ENCODE results near the gene ADH6. TPM values are rescaled to one million over a fixed set of nuclear protein-coding genes. Genes with fewer than 3 reads are reported as not detected.
"Not testable (repeated sequence)": the region's sequence is repeated elsewhere in the genome, so short reads cannot be mapped to it uniquely, and the experiment has no call there.

Gene ADH6
- total RNA-seq, 1 donor from 2014 or later: not detected

DNA sequence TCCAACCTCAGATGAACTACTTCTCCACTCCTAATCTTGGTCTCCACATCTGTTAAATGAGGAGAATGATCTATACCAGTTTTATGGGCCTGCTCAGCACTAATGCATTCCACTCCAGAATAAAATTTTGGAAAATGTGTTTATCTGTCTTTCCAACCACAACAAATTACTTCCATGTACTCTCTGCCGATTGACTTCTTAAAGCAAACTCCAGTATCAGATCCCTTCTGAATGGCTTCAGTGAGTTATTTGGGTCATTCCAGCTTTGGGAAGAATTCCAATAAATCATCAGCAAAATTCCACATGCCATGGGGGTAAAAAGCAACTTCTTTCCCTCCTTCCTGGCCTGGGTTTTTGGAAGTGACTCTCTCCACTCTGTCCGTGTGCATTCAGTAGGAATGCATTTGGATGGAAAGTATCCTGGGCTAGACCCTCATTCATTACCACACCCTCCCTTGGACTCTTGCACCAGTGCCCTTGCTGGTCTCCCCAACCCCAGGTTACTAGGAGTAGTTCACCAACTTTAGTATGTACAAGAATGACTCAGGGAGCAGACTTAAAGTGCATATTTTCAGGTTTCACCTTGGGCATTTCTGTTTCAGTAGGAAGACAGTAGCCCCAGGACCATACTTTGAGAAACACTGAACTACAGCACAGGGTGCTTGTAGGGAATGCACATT, 15.4 kb upstream of the ADH6 start:
- Mint-ChIP-seq H3K27ac (ENCODE audit: unreplicated experiment) (no peak overlapping the region), H3K9me3 (ENCODE audit: low read depth) (peaks cover 26% of the 10 kb centered on the region), H3K4me3 (ENCODE audit: unreplicated experiment) (no peak overlapping the region), H3K36me3 (ENCODE audit: low read depth) (peaks cover 5% of the 10 kb centered on the region), H3K27me3 (ENCODE audit: low read depth) (no peaks in the 10 kb centered on the region), H3K4me1 (ENCODE audit: low read depth) (no peaks in the 10 kb centered on the region)
- TF ChIP-seq, protein P1, sequence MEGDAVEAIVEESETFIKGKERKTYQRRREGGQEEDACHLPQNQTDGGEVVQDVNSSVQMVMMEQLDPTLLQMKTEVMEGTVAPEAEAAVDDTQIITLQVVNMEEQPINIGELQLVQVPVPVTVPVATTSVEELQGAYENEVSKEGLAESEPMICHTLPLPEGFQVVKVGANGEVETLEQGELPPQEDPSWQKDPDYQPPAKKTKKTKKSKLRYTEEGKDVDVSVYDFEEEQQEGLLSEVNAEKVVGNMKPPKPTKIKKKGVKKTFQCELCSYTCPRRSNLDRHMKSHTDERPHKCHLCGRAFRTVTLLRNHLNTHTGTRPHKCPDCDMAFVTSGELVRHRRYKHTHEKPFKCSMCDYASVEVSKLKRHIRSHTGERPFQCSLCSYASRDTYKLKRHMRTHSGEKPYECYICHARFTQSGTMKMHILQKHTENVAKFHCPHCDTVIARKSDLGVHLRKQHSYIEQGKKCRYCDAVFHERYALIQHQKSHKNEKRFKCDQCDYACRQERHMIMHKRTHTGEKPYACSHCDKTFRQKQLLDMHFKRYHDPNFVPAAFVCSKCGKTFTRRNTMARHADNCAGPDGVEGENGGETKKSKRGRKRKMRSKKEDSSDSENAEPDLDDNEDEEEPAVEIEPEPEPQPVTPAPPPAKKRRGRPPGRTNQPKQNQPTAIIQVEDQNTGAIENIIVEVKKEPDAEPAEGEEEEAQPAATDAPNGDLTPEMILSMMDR (IDR thresholded peaks at IDR 0.05): no peak
- no peak for DNase-seq (ENCODE audit: low spot score)

DNA sequence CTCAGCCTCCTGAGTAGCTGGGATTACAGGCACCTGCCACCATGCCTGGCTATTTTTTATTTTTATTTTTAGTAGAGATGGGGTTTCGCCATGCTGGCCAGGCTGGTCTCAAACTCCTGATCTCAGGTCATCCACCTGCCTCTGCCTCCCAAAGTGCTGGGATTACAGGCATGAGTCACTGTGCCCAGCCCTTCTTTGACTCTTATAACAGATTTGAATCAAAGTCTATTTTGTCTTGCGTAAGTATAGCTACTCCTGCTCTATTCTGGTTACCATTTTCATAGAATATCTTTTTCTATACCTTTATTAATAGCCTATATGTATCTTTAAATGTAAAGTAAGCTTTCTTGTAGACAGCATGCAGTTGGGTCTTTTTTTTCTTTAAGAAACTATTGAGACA, 14.4 kb upstream of the ADH6 start:
- not testable (repeated sequence) for DNase-seq (ENCODE audit: low spot score)

DNA sequence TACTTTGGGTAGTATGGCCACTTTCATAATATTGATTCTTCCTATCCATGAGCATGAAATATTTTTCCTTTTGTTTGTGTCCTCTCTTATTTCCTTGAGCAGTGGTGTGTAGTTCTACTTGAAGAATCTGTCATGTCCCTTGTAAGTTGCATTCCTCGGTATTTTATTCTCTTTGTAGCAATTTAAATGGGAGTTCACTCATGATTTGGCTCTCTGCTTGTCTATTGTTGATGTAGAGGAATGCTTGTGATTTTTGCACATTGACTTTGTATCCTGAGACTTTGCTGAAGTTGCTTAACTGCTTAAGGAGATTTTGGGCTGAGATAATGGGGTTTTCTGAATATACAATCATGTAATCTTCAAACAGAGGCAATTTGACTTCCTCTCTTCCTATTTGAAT, 9.7 kb upstream of the ADH6 start:
- H3K9me3 Mint-ChIP-seq (ENCODE audit: low read depth): peaks cover 23% of the 10 kb centered on the region
- not testable (repeated sequence) for H3K36me3 Mint-ChIP-seq (ENCODE audit: low read depth); H3K27me3 Mint-ChIP-seq (ENCODE audit: low read depth); H3K4me1 Mint-ChIP-seq (ENCODE audit: low read depth); H3K27ac Mint-ChIP-seq (ENCODE audit: unreplicated experiment); DNase-seq (ENCODE audit: low spot score); H3K4me3 Mint-ChIP-seq (ENCODE audit: unreplicated experiment)

More for the DNA sequence above, 14.4 kb upstream of the ADH6 start:
- not testable (repeated sequence) for H3K4me1 Mint-ChIP-seq (ENCODE audit: low read depth); H3K36me3 Mint-ChIP-seq (ENCODE audit: low read depth); H3K27me3 Mint-ChIP-seq (ENCODE audit: low read depth); H3K27ac Mint-ChIP-seq (ENCODE audit: unreplicated experiment); H3K4me3 Mint-ChIP-seq (ENCODE audit: unreplicated experiment)
- peaks cover 30% of the 10 kb centered on the region for H3K9me3 Mint-ChIP-seq (ENCODE audit: low read depth)

DNA sequence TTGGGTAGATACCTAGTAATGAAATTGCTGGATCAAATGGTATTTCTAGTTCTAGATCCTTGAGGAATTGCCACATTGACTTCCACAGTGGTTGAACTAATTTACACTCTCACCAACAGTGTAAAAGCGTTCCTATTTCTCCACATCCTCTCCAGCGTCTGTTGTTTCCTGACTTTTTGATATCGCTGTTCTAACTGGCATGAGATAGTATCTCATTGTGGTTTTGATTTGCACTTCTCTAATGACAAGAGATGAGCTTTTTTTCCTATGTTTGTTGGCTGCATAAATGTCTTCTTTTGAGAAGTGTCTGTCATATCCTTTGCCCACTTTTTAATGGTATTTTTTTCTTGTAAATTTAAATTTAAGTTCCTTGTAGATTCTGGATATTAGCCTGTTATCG, 8.6 kb upstream of the ADH6 start:
- H3K4me1 Mint-ChIP-seq (ENCODE audit: low read depth); H3K27me3 Mint-ChIP-seq (ENCODE audit: low read depth); H3K4me3 Mint-ChIP-seq (ENCODE audit: unreplicated experiment); H3K36me3 Mint-ChIP-seq (ENCODE audit: low read depth); H3K27ac Mint-ChIP-seq (ENCODE audit: unreplicated experiment); DNase-seq (ENCODE audit: low spot score): not testable (repeated sequence)
- peaks cover 23% of the 10 kb centered on the region for H3K9me3 Mint-ChIP-seq (ENCODE audit: low read depth)

DNA sequence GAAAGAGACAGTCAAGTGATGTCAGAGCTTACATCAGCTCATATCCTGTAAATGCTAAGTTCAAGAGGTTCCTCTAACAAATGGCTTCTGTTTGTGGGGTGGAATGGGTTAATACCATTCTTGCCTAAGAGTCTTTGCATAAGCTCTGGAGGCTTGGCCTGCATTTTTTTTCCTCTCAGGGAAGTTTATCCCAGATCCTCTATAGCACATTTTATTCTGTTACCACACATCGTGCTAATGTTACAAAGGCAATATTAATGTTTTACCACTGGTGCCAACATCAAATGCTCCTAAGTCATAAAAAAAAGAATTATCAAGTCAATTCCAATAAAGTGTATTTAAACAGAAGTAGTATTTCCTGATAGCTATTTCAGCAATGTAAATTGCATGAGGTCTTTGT, 2.9 kb upstream of the ADH6 start:
- H3K4me1 Mint-ChIP-seq (ENCODE audit: low read depth): peaks cover 9% of the 10 kb centered on the region
- DNase-seq (ENCODE audit: low spot score): no peak
- TF ChIP-seq, protein P1 (IDR thresholded peaks at IDR 0.05): no peak
- no peaks in the 10 kb centered on the region for H3K27me3 Mint-ChIP-seq (ENCODE audit: low read depth)
- no peak overlapping the region for H3K4me3 Mint-ChIP-seq (ENCODE audit: unreplicated experiment)
- H3K36me3 Mint-ChIP-seq (ENCODE audit: low read depth): peaks cover 7% of the 10 kb centered on the region
- H3K9me3 Mint-ChIP-seq (ENCODE audit: low read depth): peaks cover 10% of the 10 kb centered on the region
- H3K27ac Mint-ChIP-seq (ENCODE audit: unreplicated experiment): no peak overlapping the region

DNA sequence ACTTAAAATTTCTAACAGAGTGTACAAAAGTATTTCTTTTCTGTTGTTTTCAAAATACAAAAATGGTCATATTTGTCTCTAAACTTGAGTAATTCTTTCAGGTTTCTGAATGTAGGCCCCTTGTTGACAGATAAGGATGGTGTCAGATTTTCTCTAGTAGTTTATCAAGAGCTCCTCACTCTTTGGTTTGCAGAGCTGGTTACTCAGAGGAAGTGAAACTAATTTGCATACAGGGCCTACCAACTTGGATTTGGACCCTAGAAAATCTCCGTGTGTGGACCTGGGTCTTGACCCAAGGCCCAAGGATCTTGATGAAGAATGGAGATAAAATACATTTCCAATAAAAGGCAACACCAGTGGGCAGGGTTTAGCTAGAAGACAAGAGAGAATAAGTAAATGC, 433 bp upstream of the ADH6 start:
- Mint-ChIP-seq H3K4me3 (ENCODE audit: unreplicated experiment) (no peak overlapping the region), H3K4me1 (ENCODE audit: low read depth) (peaks cover 9% of the 10 kb centered on the region), H3K27ac (ENCODE audit: unreplicated experiment) (no peak overlapping the region), H3K36me3 (ENCODE audit: low read depth) (peaks cover 7% of the 10 kb centered on the region), H3K9me3 (ENCODE audit: low read depth) (peaks cover 7% of the 10 kb centered on the region), H3K27me3 (ENCODE audit: low read depth) (no peaks in the 10 kb centered on the region)
- TF ChIP-seq, protein P1 (IDR thresholded peaks at IDR 0.05): no peak
- no peak for DNase-seq (ENCODE audit: low spot score)

DNA sequence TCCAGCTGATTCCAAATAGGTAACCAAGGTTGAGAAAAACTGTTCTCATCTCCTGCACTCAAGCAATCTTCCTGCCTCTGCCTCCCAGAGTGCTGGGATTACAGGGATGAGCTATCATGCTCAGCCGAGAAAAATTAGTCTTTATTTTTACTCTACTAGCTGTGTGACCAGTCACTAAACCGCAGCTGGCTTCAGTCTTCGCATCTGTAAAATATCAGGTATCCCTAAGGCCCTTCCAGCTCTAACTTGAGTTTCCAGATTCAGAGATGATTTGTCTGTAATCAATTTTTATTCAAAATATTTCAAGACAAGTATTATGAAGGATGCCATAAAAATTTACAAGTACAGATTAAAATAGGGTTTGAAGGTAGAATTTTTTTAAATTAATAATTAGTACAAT, 3.5 kb downstream of the ADH6 start:
- Mint-ChIP-seq H3K4me3 (ENCODE audit: unreplicated experiment) (no peak overlapping the region), H3K27ac (ENCODE audit: unreplicated experiment) (no peak overlapping the region), H3K36me3 (ENCODE audit: low read depth) (peaks cover 8% of the 10 kb centered on the region), H3K4me1 (ENCODE audit: low read depth) (no peaks in the 10 kb centered on the region), H3K27me3 (ENCODE audit: low read depth) (no peaks in the 10 kb centered on the region), H3K9me3 (ENCODE audit: low read depth) (peaks cover 7% of the 10 kb centered on the region)
- DNase-seq (ENCODE audit: low spot score): no peak
- TF ChIP-seq, protein P1 (IDR thresholded peaks at IDR 0.05): no peak

Data from chondrocyte (in vitro differentiated cells).